ENCODE measurements around the gene ILK.

GRCh38 chr11:6637871-6638270 lies 34.3 kb downstream of the ILK start:
- TF ChIP-seq, protein P1, sequence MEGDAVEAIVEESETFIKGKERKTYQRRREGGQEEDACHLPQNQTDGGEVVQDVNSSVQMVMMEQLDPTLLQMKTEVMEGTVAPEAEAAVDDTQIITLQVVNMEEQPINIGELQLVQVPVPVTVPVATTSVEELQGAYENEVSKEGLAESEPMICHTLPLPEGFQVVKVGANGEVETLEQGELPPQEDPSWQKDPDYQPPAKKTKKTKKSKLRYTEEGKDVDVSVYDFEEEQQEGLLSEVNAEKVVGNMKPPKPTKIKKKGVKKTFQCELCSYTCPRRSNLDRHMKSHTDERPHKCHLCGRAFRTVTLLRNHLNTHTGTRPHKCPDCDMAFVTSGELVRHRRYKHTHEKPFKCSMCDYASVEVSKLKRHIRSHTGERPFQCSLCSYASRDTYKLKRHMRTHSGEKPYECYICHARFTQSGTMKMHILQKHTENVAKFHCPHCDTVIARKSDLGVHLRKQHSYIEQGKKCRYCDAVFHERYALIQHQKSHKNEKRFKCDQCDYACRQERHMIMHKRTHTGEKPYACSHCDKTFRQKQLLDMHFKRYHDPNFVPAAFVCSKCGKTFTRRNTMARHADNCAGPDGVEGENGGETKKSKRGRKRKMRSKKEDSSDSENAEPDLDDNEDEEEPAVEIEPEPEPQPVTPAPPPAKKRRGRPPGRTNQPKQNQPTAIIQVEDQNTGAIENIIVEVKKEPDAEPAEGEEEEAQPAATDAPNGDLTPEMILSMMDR (conservative IDR thresholded peaks at IDR 0.05; ENCODE audit: low read depth, low read length): no peak
- no peak for TF ChIP-seq EZH2 (IDR thresholded peaks at IDR 0.05; ENCODE audit: borderline replicate concordance, low read depth, low read length, poor library complexity, severe bottlenecking)
